ENCODE results near the gene BRAF. TPM values are rescaled to one million over a fixed set of nuclear protein-coding genes. Genes with fewer than 3 reads are reported as not detected.
"Not testable (repeated sequence)": the region's sequence is repeated elsewhere in the genome, so short reads cannot be mapped to it uniquely, and the experiment has no call there.

The BRAF gene
- polyA plus RNA-seq, 3 donors = 4.2 to 7.4 (median 7.3) TPM

GRCh38 chr7:140678081-140678815 lies 246.5 kb downstream of the BRAF start:
- H3K27ac ChIP-seq (ENCODE audit: low read depth, low read length) = no peak overlapping the region
- WGBS, 3 donors = 96% methylated on average over 20 of the region's 20 CpGs

- WGBS, 3 donors = 89 to 95% (median 92%) methylated on average over 3 of the region's 3 CpGs
- no peak overlapping the region for H3K27ac ChIP-seq (ENCODE audit: low read depth, low read length)
Measured at GRCh38 chr7:140677496-140677895, 247.2 kb downstream of the BRAF start.

GRCh38 chr7:140676956-140677355 lies 247.8 kb downstream of the BRAF start:
- 93 to 97% (median 95%) methylated on average over 11 of the region's 11 CpGs for WGBS, 3 donors

GRCh38 chr7:140676306-140676705 lies 248.4 kb downstream of the BRAF start:
- WGBS, 3 donors = 74 to 94% (median 77%) methylated on average over 3 of the region's 3 CpGs
- H3K27ac ChIP-seq (ENCODE audit: low read depth, low read length) = no peak overlapping the region

More at GRCh38 chr7:140676956-140677355, 247.8 kb downstream of the BRAF start:
- H3K27ac ChIP-seq (ENCODE audit: low read depth, low read length) = not testable (repeated sequence)

- no peak overlapping the region for H3K27ac ChIP-seq (ENCODE audit: low read depth, low read length)
- 85 to 93% (median 88%) methylated on average over 4 of the region's 4 CpGs for WGBS, 3 donors
Measured at GRCh38 chr7:140675726-140676125, 249.0 kb downstream of the BRAF start.

- no peak overlapping the region for H3K27ac ChIP-seq (ENCODE audit: low read depth, low read length)
- 56 to 72% (median 58%) methylated on average over 8 of the region's 8 CpGs for WGBS, 3 donors
Measured at GRCh38 chr7:140674899-140675701, 249.6 kb downstream of the BRAF start.

GRCh38 chr7:140674356-140674800 lies 250.4 kb downstream of the BRAF start:
- no peak overlapping the region for H3K27ac ChIP-seq (ENCODE audit: low read depth, low read length)
- WGBS, 3 donors = 42 to 78% (median 76%) methylated on average over 5 of the region's 5 CpGs

- no peak overlapping the region for H3K27ac ChIP-seq (ENCODE audit: low read depth, low read length)
- WGBS, 3 donors = 21 to 30% (median 28%) methylated on average over 18 of the region's 18 CpGs
Measured at GRCh38 chr7:140673774-140674155, 251.0 kb downstream of the BRAF start.

- WGBS, 3 donors = 0 to 1% (median 1%) methylated on average over 56 to 72 of the region's 72 CpGs
- H3K27ac ChIP-seq (ENCODE audit: low read depth, low read length) = no peak overlapping the region
Measured at GRCh38 chr7:140673063-140673773, 251.5 kb downstream of the BRAF start.

GRCh38 chr7:140672382-140673062 lies 252.2 kb downstream of the BRAF start, which contains the start of gene ADCK2:
TSS of gene ADCK2 (plus strand) at chr7:140672945. CDS start at chr7:140673331, 386 bp downstream.
- H3K27ac ChIP-seq (ENCODE audit: low read depth, low read length) = no peak within 1 kb of the TSS
- WGBS, 3 donors = 0 to 1% (median 1%) methylated on average over 35 to 41 of the region's 41 CpGs

- 76 to 81% (median 79%) methylated on average over 15 of the region's 15 CpGs for WGBS, 3 donors
- no peak overlapping the region for H3K27ac ChIP-seq (ENCODE audit: low read depth, low read length)
Measured at GRCh38 chr7:140671966-140672365, 252.8 kb downstream of the BRAF start.

GRCh38 chr7:140670343-140670935 lies 254.3 kb downstream of the BRAF start:
- WGBS, 3 donors = 53 to 73% (median 66%) methylated on average over 4 of the region's 4 CpGs
- no peak overlapping the region for H3K27ac ChIP-seq (ENCODE audit: low read depth, low read length)

- H3K27ac ChIP-seq (ENCODE audit: low read depth, low read length) = not testable (repeated sequence)
- WGBS, 3 donors = 90 to 91% (median 90%) methylated on average over 10 of the region's 10 CpGs
Measured at GRCh38 chr7:140669862-140670261, 254.9 kb downstream of the BRAF start.

- 94 to 95% (median 94%) methylated on average over 3 of the region's 3 CpGs for WGBS, 3 donors
Measured at GRCh38 chr7:140669352-140669751, 255.4 kb downstream of the BRAF start.

More at GRCh38 chr7:140669352-140669751, 255.4 kb downstream of the BRAF start:
- H3K27ac ChIP-seq (ENCODE audit: low read depth, low read length) = no peak overlapping the region
